HepG2 (cell line): ENCODE measurements around the gene PEX7. TPM values are rescaled to one million over a fixed set of nuclear protein-coding genes. Genes with fewer than 3 reads are reported as not detected.

ENCODE experiments used
- ATAC-seq: fragments of 200-7000 bp; cut with Tn5 transposase; 3 replicates; pipeline ENCODE4 v1.9.1; 2020; ENCODE audit warnings: mild to moderate bottlenecking, moderate library complexity
- BruUV-seq: library from RNA; stranded (reverse); fragments of 400-500 nt; replicated peaks from 2 replicates; lab custom pipeline; 2021; lab: Mats Ljungman, UMichigan
- CTCF ChIA-PET: fragments of 300-600 bp; formaldehyde crosslinking; extraction: SDS; loops from one replicate; lab custom pipeline; 2021; ENCODE audit warnings: low total read pairs, inconsistent platforms, low intra/inter-chr PET ratio; lab: Yijun Ruan, JAX
- POLR2A ChIA-PET: fragments of 350-600 bp; sonication (Branson Sonifier 250); formaldehyde crosslinking; loops from one replicate; lab custom pipeline; 2020; ENCODE audit warnings: antibody characterized with exemption, inconsistent platforms; lab: Yijun Ruan, JAX
- DNase-seq: peaks from one replicate; pipeline ENCODE4 v3.0.0-alpha.2; 2015; ENCODE audit warnings: low spot score
- FAIRE-seq: peaks from 3 replicates; lab custom pipeline; 2011; peaks lifted over from hg19 to GRCh38; lab: Jason Lieb, UNC
- H2AFZ ChIP-seq: one replicate; pipeline ENCODE4 v1.6.1; 2011; ENCODE audit warnings: low read length, inconsistent platforms
- H3K27ac ChIP-seq: fragments of 300-600 bp; 3 replicates; pipeline ENCODE4 v1.8.0; 2011; ENCODE audit warnings: mixed run types, mild to moderate bottlenecking, mixed read lengths, low read length, inconsistent platforms; ENCODE audit not compliant: insufficient read depth; ENCODE audit errors: extremely low read length
- H3K27me3 ChIP-seq, 2 experiments: fragments of 200-600 bp in 1 of 2; 2 replicates in 1 of 2; 3 replicates in 1 of 2; pipeline versions ENCODE4 v1.6.0 to v1.8.0; 2011; ENCODE audit warnings: low read length in 2 of 2, mild to moderate bottlenecking in 2 of 2, moderate library complexity in 2 of 2, inconsistent platforms in 1 of 2; ENCODE audit not compliant: insufficient read depth in 2 of 2, control insufficient read depth in 1 of 2
- H3K36me3 ChIP-seq, 2 experiments: fragments of 200-600 bp in 1 of 2; replicated peaks in 1 of 2; 2 replicates in 1 of 2; 3 replicates in 1 of 2; pipeline versions ENCODE4 v1.5.1 to v1.8.0; 2011; ENCODE audit warnings: low read length in 2 of 2, inconsistent platforms in 1 of 2; ENCODE audit not compliant: insufficient read depth in 2 of 2, control insufficient read depth in 1 of 2
- H3K4me1 ChIP-seq: 2 replicates; pipeline ENCODE4 v1.5.1; 2012; ENCODE audit warnings: low read length, inconsistent platforms; ENCODE audit not compliant: insufficient read depth
- H3K4me2 ChIP-seq: 2 replicates; pipeline ENCODE4 v1.6.0; 2011; ENCODE audit warnings: low read depth, low read length, inconsistent platforms
- H3K4me3 ChIP-seq, 3 experiments: fragments of 200-600 bp in 1 of 3; sonication (generic), shearing (Covaris generic) in 1 of 3; replicated peaks in 1 of 3; 2 replicates each; pipeline ENCODE4 v1.5.1; 2011 to 2016; ENCODE audit warnings: low read length in 3 of 3, inconsistent platforms in 2 of 3, low read depth in 2 of 3, mild to moderate bottlenecking in 2 of 3, control low read depth in 1 of 3, mixed read lengths in 1 of 3; ENCODE audit not compliant: insufficient read depth in 1 of 3
- H3K79me2 ChIP-seq: one replicate; pipeline ENCODE4 v1.6.1; 2011; ENCODE audit warnings: low read length, inconsistent platforms; ENCODE audit not compliant: insufficient read depth
- H3K9ac ChIP-seq: 2 replicates; pipeline ENCODE4 v1.6.0; 2011; ENCODE audit warnings: mild to moderate bottlenecking, low read depth, low read length, inconsistent platforms; ENCODE audit not compliant: insufficient read depth
- H3K9me3 ChIP-seq: 2 replicates; pipeline ENCODE4 v1.5.1; 2012; ENCODE audit warnings: mild to moderate bottlenecking, low read length
- H4K20me1 ChIP-seq: 2 replicates; pipeline ENCODE4 v1.6.0; 2011; ENCODE audit warnings: inconsistent platforms, mild to moderate bottlenecking, low read length, moderate library complexity; ENCODE audit not compliant: insufficient read depth
- ADNP ChIP-seq: sonication (generic); formaldehyde crosslinking; IDR thresholded peaks from 2 replicates; pipeline ENCODE4 v1.4.0; 2020; ENCODE audit warnings: missing genetic modification reagents
- AKAP8 ChIP-seq: sonication (generic); formaldehyde crosslinking; IDR thresholded peaks from 2 replicates; pipeline ENCODE4 v1.5.1; 2020; ENCODE audit warnings: mild to moderate bottlenecking, missing genetic modification reagents
- ASH2L ChIP-seq: fragments of 300-600, 200-600 bp; sonication (generic); IDR thresholded peaks from 2 replicates; pipeline ENCODE4 v1.7.0; 2017; ENCODE audit warnings: low read depth, mild to moderate bottlenecking, moderate library complexity, mixed read lengths, low read length; ENCODE audit not compliant: insufficient read length
- ATRX ChIP-seq: sonication (generic); formaldehyde crosslinking; IDR thresholded peaks from 2 replicates; pipeline ENCODE4 v1.4.0; 2020; ENCODE audit warnings: missing genetic modification reagents, borderline replicate concordance
- HNRNPLL ChIP-seq: fragments of 200-400 bp; formaldehyde crosslinking; IDR thresholded peaks from 2 replicates; pipeline ENCODE4 v1.6.1; 2017; ENCODE audit warnings: mild to moderate bottlenecking, low read depth, low read length; ENCODE audit not compliant: poor library complexity, severe bottlenecking
- KLF12 ChIP-seq: sonication (generic); formaldehyde crosslinking; IDR thresholded peaks from 2 replicates; pipeline ENCODE4 v1.4.0; 2020; ENCODE audit warnings: missing genetic modification reagents, borderline replicate concordance
- MZF1 ChIP-seq: sonication (generic); formaldehyde crosslinking; IDR thresholded peaks from 2 replicates; pipeline ENCODE4 v1.8.1; 2023; ENCODE audit warnings: mild to moderate bottlenecking, missing genetic modification reagents, borderline replicate concordance
- PHF5A ChIP-seq: IDR thresholded peaks from one replicate; pipeline ENCODE4 v1.6.1; 2018; ENCODE audit warnings: low read depth, missing genetic modification reagents; ENCODE audit not compliant: unreplicated experiment
- PLSCR1 ChIP-seq: sonication (generic); formaldehyde crosslinking; IDR thresholded peaks from 2 replicates; pipeline ENCODE4 v1.5.0; 2020; ENCODE audit warnings: missing genetic modification reagents, mild to moderate bottlenecking, borderline replicate concordance
- SIX4 ChIP-seq: sonication (generic); formaldehyde crosslinking; IDR thresholded peaks from 2 replicates; pipeline ENCODE4 v1.4.0; 2020; ENCODE audit warnings: missing genetic modification reagents
- SOX13 ChIP-seq, 3 experiments: fragments of 450-650 bp in 1 of 3; sonication (generic) in 1 of 3; formaldehyde crosslinking in 1 of 3; IDR thresholded peaks in 2 of 3; conservative IDR thresholded peaks in 1 of 3; 2 replicates each; pipeline versions ENCODE4 v1.5.0 to v1.6.1; 2016 to 2020; ENCODE audit warnings: antibody characterized with exemption in 1 of 3, mild to moderate bottlenecking in 1 of 3, missing compliant biosample characterization in 1 of 3, missing genetic modification reagents in 1 of 3, moderate library complexity in 1 of 3
- SUZ12 ChIP-seq: fragments of 150-350 bp; IDR thresholded peaks from 2 replicates; pipeline ENCODE4 v1.6.1; 2014; ENCODE audit warnings: low read depth, low read length
- ZNF256 ChIP-seq: sonication (generic); formaldehyde crosslinking; conservative IDR thresholded peaks from 2 replicates; pipeline ENCODE4 v1.4.0; 2020; ENCODE audit warnings: missing genetic modification reagents
- ZNF329 ChIP-seq: sonication (generic); formaldehyde crosslinking; IDR thresholded peaks from 2 replicates; pipeline ENCODE4 v1.9.0; 2021; ENCODE audit warnings: low read depth, mild to moderate bottlenecking, missing genetic modification reagents
- ZNF549 ChIP-seq: sonication (generic); formaldehyde crosslinking; IDR thresholded peaks from 2 replicates; pipeline ENCODE4 v1.5.0; 2020; ENCODE audit warnings: missing genetic modification reagents
- ZNF713 ChIP-seq: sonication (generic); formaldehyde crosslinking; IDR thresholded peaks from 2 replicates; pipeline ENCODE4 v1.4.0; 2020; ENCODE audit warnings: mild to moderate bottlenecking, missing genetic modification reagents
- ZNF720 ChIP-seq: sonication (generic); formaldehyde crosslinking; IDR thresholded peaks from 2 replicates; pipeline ENCODE4 v1.4.0; 2020; ENCODE audit warnings: missing genetic modification reagents
- ZNF816 ChIP-seq: sonication (generic); formaldehyde crosslinking; IDR thresholded peaks from 2 replicates; pipeline ENCODE4 v1.8.0; 2022; ENCODE audit warnings: missing genetic modification reagents, mild to moderate bottlenecking, borderline replicate concordance
- ZZZ3 ChIP-seq: sonication (generic); formaldehyde crosslinking; IDR thresholded peaks from 2 replicates; pipeline ENCODE4 v1.4.0; 2020; ENCODE audit warnings: missing genetic modification reagents, mild to moderate bottlenecking, borderline replicate concordance
- WGBS: methylation state at CpG from one replicate; pipeline ENCODE4 v1.1.6; 2017; ENCODE audit warnings: low lambda C conversion rate; 5-methylcytosine and 5-hydroxymethylcytosine counted together
- in situ Hi-C: cut with HindIII; loops from 2 replicates; pipeline ENCODE4 v1.10.0; 2017; ENCODE audit warnings: low pct_unique_long_range_greater_than_20kb; ENCODE audit not compliant: extremely low pct_ligation_motif_present
- intact Hi-C: fragments of 100-400 bp; cut with micrococcal nuclease; formaldehyde crosslinking; loops from one replicate; pipeline ENCODE4 v1.10.0; 2022; ENCODE audit not compliant: unreplicated experiment
- polyA plus RNA-seq, 8 experiments: library from polyadenylated mRNA; depleted of rRNA in 3 of 8; stranded (reverse) in 7 of 8; unstranded in 1 of 8; fragments of >200 nt; fragmentation: Illumina TruSeq in 4 of 8; extraction: Trizol in 4 of 8; gene quantifications; 2 replicates each; pipeline versions ENCODE4 v1.2.1 to v1.2.3, GENCODE V29; 2011 to 2016; ENCODE audit warnings: low read depth in 4 of 8, missing spikeins in 1 of 8, mixed read lengths in 1 of 8; ENCODE audit not compliant: insufficient read depth in 1 of 8
- total RNA-seq, 5 experiments: library from RNA; depleted of rRNA; stranded (reverse); fragments of >200 nt; fragmentation: Illumina TruSeq; extraction: Trizol; gene quantifications; 2 replicates each; pipeline ENCODE4 v1.2.3, GENCODE V29; 2016; ENCODE audit warnings: low read depth in 1 of 5

The PEX7 gene
- total and polyA plus RNA-seq, 2 of the 13 experiments (the other 11 are each of a cell fraction or from before 2014, with no cell fraction given): 0.04 to 0.53 TPM

GRCh38 chr6:136859430-136859829 is 37.0 kb downstream of the PEX7 start:
- FAIRE-seq: no peak
- WGBS: 24% methylated on average over 5 of the region's 5 CpGs
- H4K20me1 ChIP-seq: no peaks in the 10 kb centered on the region

More at GRCh38 chr6:136859430-136859829, 37.0 kb downstream of the PEX7 start:
- CTCF ChIA-PET: no interaction called here
- Histone ChIP-seq H2AFZ (no peak overlapping the region), H3K27ac (no peak overlapping the region), H3K36me3 (no peaks in the 10 kb centered on the region), H3K4me2 (no peak overlapping the region), H3K9me3 (no peaks in the 10 kb centered on the region), H3K9ac (no peak overlapping the region), H3K27me3 (no peaks in the 10 kb centered on the region), H3K4me1 (no peaks in the 10 kb centered on the region), H3K4me3 (no peak overlapping the region), H3K79me2 (no peaks in the 10 kb centered on the region)
- BruUV-seq: no TSS peak
- in situ Hi-C loops (no loop called here), intact Hi-C loops (no loop called here)
- DNase-seq: no peak
- POLR2A ChIA-PET: no interaction called here
- TF ChIP-seq SOX13 (IDR thresholded peaks at IDR 0.05): no peak
- TF ChIP-seq SOX13 (CRISPR knock-in tag; conservative IDR thresholded peaks at IDR 0.05 in 1 of 2, IDR thresholded peaks at IDR 0.05 in 1 of 2): no peak
- no peak for TF ChIP-seq HNRNPLL
- no peak for TF ChIP-seq SIX4
- no peak for TF ChIP-seq KLF12 (CRISPR knock-in tag)
- no peak for TF ChIP-seq MZF1 (CRISPR knock-in tag)
- no peak for TF ChIP-seq PLSCR1 (CRISPR knock-in tag)
- TF ChIP-seq ZNF816 (CRISPR knock-in tag): no peak
- no peak for TF ChIP-seq ZNF720
- TF ChIP-seq ZNF256 (CRISPR knock-in tag): no peak
- TF ChIP-seq ZNF713 (CRISPR knock-in tag): no peak
- TF ChIP-seq ADNP (CRISPR knock-in tag): no peak
- TF ChIP-seq SUZ12: no peak
- TF ChIP-seq PHF5A (CRISPR knock-in tag): no peak
- no peak for TF ChIP-seq ZZZ3 (CRISPR knock-in tag)
- TF ChIP-seq ZNF329 (CRISPR knock-in tag): no peak
- no peak for TF ChIP-seq ASH2L
- TF ChIP-seq ATRX: no peak
- TF ChIP-seq AKAP8 (CRISPR knock-in tag): no peak
- TF ChIP-seq ZNF549 (CRISPR knock-in tag): no peak
- ATAC-seq: no peak
